Kidney (tissue), 14 donors: Measurements from ENCODE around the gene ROCK2. TPM values are rescaled to one million over a fixed set of nuclear protein-coding genes. Genes with fewer than 3 reads are reported as not detected.

ENCODE experiments used
- DNase-seq, 5 donors: peaks; one replicate each; pipeline ENCODE4 v3.0.0-alpha.2; 2013 to 2020
- FAIRE-seq: peaks from 2 replicates; lab custom pipeline; 2012; peaks lifted over from hg19 to GRCh38; lab: Jason Lieb, UNC
- H3K27ac ChIP-seq, 2 donors: one replicate each; pipeline ENCODE4 v1.7.0; 2013; ENCODE audit warnings: low read depth in 2 of 2, low read length in 2 of 2, inconsistent platforms in 1 of 2
- H3K27me3 ChIP-seq: one replicate; pipeline ENCODE4 v1.7.1; 2013; ENCODE audit warnings: low read length, inconsistent platforms; ENCODE audit not compliant: control insufficient read depth, insufficient read depth
- H3K36me3 ChIP-seq, 3 donors: one replicate each; pipeline versions ENCODE4 v1.7.0 to v1.7.1; 2013; ENCODE audit warnings: low read length in 3 of 3, control low read depth in 1 of 3, inconsistent platforms in 1 of 3; ENCODE audit not compliant: insufficient read depth in 3 of 3, control insufficient read depth in 2 of 3
- H3K4me1 ChIP-seq, 3 donors: one replicate each; pipeline versions ENCODE4 v1.7.0 to v1.7.1; 2013; ENCODE audit warnings: low read length in 3 of 3, inconsistent platforms in 1 of 3, low read depth in 1 of 3; ENCODE audit not compliant: control insufficient read depth in 2 of 3, insufficient read depth in 2 of 3
- H3K4me3 ChIP-seq, 3 donors: one replicate each; pipeline versions ENCODE4 v1.7.0 to v1.8.1; 2013; ENCODE audit warnings: low read length in 3 of 3, control low read depth in 1 of 3, inconsistent platforms in 1 of 3
- H3K9ac ChIP-seq, 3 donors: one replicate each; pipeline versions ENCODE4 v1.7.0 to v1.7.1; 2013; ENCODE audit warnings: low read length in 3 of 3, control low read depth in 1 of 3, inconsistent platforms in 1 of 3
- H3K9me3 ChIP-seq, 3 donors: one replicate each; pipeline versions ENCODE4 v1.7.0 to v1.7.1; 2013; ENCODE audit warnings: low read length in 3 of 3, control low read depth in 1 of 3, inconsistent platforms in 1 of 3; ENCODE audit not compliant: control insufficient read depth in 2 of 3, insufficient read depth in 1 of 3
- intact Hi-C: fragments of 100-400 bp; cut with DNase I; formaldehyde crosslinking; loops from one replicate; pipeline ENCODE4 v1.11.1; 2022
- polyA plus RNA-seq: library from polyadenylated mRNA; stranded (reverse); fragments of 350-450 nt; fragmentation: Illumina TruSeq; extraction: RNeasy Lipid Tissue Mini Kit (QIAGEN cat#74804); gene quantifications from one replicate; pipeline ENCODE4 v1.2.3, GENCODE V29; 2014; ENCODE audit warnings: low read depth, low replicate concordance; ENCODE audit not compliant: insufficient read depth
- total RNA-seq: library from RNA; stranded (reverse); fragmentation: NEBNext Ultra II Directional; extraction: Animal tissue kit (Norgen Biotek cat#: 25700); gene quantifications from one replicate; pipeline ENCODE4 v1.2.1, GENCODE V29; 2021
- TF ChIP-seq, protein P1 (sequence below): IDR thresholded peaks from 3 replicates; pipeline ENCODE4 v1.5.1; 2012; ENCODE audit warnings: mild to moderate bottlenecking, moderate library complexity, borderline replicate concordance; ENCODE audit not compliant: insufficient read depth; ENCODE audit errors: extremely low read depth
- donor health status: control.
- donor health status: control.
- donor health status: control.
- donor health status: control.
- donor health status: control.
- donor health status: DM: yes; HTN: yes; CAD: no.
- donor health status: Normal renal cell carcinoma (clear cell type).

Gene ROCK2
- total and polyA plus RNA-seq, 2 donors from 2014 or later = 6.7 to 58.3 TPM

GRCh38 chr2:11260979-11261378 lies 83.5 kb downstream of the ROCK2 start:
- Histone ChIP-seq H3K9ac (no peak overlapping the region), H3K4me1 (no peaks in the 10 kb centered on the region), H3K4me3 (no peak overlapping the region), H3K27ac (no peak overlapping the region), H3K36me3 (peaks cover 0 to 3% (median 2%) of the 10 kb centered on the region in 3 donors), H3K9me3 (no peaks in the 10 kb centered on the region), H3K27me3 (no peaks in the 10 kb centered on the region)
- TF ChIP-seq, protein P1, sequence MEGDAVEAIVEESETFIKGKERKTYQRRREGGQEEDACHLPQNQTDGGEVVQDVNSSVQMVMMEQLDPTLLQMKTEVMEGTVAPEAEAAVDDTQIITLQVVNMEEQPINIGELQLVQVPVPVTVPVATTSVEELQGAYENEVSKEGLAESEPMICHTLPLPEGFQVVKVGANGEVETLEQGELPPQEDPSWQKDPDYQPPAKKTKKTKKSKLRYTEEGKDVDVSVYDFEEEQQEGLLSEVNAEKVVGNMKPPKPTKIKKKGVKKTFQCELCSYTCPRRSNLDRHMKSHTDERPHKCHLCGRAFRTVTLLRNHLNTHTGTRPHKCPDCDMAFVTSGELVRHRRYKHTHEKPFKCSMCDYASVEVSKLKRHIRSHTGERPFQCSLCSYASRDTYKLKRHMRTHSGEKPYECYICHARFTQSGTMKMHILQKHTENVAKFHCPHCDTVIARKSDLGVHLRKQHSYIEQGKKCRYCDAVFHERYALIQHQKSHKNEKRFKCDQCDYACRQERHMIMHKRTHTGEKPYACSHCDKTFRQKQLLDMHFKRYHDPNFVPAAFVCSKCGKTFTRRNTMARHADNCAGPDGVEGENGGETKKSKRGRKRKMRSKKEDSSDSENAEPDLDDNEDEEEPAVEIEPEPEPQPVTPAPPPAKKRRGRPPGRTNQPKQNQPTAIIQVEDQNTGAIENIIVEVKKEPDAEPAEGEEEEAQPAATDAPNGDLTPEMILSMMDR = no peak
- intact Hi-C loops = no loop called here
- FAIRE-seq (no peak), DNase-seq (no peak)

DNA sequence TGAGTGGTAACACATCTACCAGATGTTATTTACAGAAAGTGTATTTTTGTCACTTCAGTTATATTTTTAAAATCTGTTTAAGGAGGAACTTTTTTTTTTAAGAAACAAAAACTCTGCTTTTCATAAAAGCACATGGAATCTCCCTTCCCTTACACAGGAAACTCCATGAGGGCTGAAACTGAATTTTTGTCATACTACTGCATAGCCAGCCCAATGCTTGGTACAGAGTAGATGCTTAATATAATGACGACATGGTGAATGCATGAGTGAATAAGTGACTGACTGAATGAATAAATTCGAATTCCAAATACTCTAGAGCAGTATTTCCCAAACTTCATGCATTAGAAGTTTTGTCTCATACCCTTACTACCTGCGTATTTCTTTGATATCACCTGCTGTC lies 86.5 kb downstream of the ROCK2 start:
- Histone ChIP-seq H3K4me3 (no peak overlapping the region), H3K4me1 (no peaks in the 10 kb centered on the region), H3K9ac (no peak overlapping the region), H3K27ac (no peak overlapping the region), H3K36me3 (peaks cover 2 to 3% (median 2%) of the 10 kb centered on the region in 3 donors), H3K27me3 (no peaks in the 10 kb centered on the region), H3K9me3 (no peaks in the 10 kb centered on the region)
- FAIRE-seq (no peak), DNase-seq (no peak)
- intact Hi-C loops = no loop called here
- TF ChIP-seq, protein P1 = no peak

DNA sequence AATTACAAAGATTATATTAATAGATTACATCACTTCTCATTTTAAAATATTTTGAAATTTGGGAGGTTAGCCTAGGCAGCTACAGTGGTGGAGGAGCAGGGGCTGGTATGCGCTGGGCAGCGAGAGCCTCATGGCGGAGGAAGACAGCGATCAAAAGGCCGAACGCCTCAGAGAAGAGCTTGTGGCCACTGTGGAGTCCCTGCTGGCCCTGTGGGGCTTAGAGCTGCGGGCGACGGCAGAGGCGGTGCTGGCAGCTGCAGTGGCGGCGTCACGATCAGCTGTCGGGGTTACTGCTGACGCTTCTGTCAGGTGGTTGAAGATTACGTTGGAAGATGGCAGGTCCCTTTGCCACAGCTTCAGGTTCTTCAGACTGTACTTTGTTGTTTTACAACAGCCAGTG lies 87.4 kb downstream of the ROCK2 start:
- H3K36me3 ChIP-seq = peaks cover 2 to 3% (median 2%) of the 10 kb centered on the region in 3 donors
- no peaks in the 10 kb centered on the region for H3K27me3 ChIP-seq
- no peak for DNase-seq
- H3K9me3 ChIP-seq = no peaks in the 10 kb centered on the region
- intact Hi-C loops = no loop called here
- no peak overlapping the region for H3K9ac ChIP-seq
- FAIRE-seq = no peak
- no peak overlapping the region for H3K4me3 ChIP-seq
- TF ChIP-seq, protein P1 = no peak
- no peak overlapping the region for H3K27ac ChIP-seq
- no peaks in the 10 kb centered on the region for H3K4me1 ChIP-seq

DNA sequence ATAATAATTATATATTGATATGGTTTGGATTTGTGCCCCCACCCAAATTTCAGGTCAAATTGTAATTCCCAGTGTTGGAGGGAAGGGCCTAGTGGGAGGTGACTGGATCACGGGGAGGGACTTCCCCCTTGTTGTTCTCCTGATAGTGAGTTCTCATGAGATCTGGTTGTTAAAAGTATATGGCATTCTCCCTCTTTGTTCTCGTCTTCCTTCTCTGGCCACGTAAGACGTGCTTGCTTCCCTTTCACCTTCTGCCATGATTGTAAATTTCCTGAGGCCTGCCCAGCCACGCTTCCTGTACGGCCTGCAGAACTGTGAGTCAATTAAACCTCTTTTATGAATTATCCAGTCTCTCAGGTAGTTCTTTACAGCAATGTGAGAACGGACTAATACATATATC lies 88.3 kb downstream of the ROCK2 start:
- no peak overlapping the region for H3K27ac ChIP-seq
- H3K4me1 ChIP-seq = no peaks in the 10 kb centered on the region
- FAIRE-seq = no peak
- no peaks in the 10 kb centered on the region for H3K27me3 ChIP-seq
- no peak overlapping the region for H3K4me3 ChIP-seq
- H3K9ac ChIP-seq = no peak overlapping the region
- TF ChIP-seq, protein P1 = no peak
- H3K9me3 ChIP-seq = no peaks in the 10 kb centered on the region
- peaks cover 2 to 3% (median 2%) of the 10 kb centered on the region in 3 donors for H3K36me3 ChIP-seq
- no peak for DNase-seq
- intact Hi-C loops = no loop called here
